ENCODE measurements around the gene SLC17A5.
"Not testable (repeated sequence)": the region's sequence is repeated elsewhere in the genome, so short reads cannot be mapped to it uniquely, and the experiment has no call there.

Gene SLC17A5

DNA sequence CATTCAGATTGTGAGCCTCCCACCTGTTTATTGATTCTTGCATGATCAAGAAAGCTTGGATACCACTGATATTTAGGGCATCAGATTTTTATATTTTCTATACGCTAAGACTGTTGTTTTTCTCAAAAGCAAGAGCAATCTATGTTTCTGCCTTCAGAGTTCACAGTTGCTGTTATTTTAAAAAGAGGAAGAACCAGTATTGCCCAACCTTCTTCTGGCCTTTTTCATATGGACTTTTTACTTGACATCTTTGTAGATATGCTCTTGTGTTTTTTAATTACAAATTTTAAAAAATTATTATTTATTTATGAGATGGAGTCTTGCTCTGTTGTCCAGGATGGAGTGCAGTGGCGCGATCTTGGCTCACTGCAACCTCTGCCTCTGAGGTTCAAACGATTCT, 28.9 kb downstream of the SLC17A5 start:
- H3K4me3 ChIP-seq (ENCODE audit: low read length): no peak overlapping the region
- no peaks in the 10 kb centered on the region for H3K79me1 ChIP-seq (ENCODE audit: low read length)
- no peak overlapping the region for H2BK5ac ChIP-seq (ENCODE audit: low read length)
- H2BK120ac ChIP-seq (ENCODE audit: low read depth, low read length): no peak overlapping the region
- no peaks in the 10 kb centered on the region for H3K27me3 ChIP-seq (ENCODE audit: insufficient read depth, low read length, poor library complexity)
- no peak overlapping the region for H4K8ac ChIP-seq (ENCODE audit: low read depth, low read length)
- no peak overlapping the region for H3K4me2 ChIP-seq (ENCODE audit: low read length)
- H3K23ac ChIP-seq (ENCODE audit: low read length): no peak overlapping the region
- H4K5ac ChIP-seq (ENCODE audit: low read length): no peak overlapping the region
- no peak overlapping the region for H3K18ac ChIP-seq (ENCODE audit: low read length)
- H3K56ac ChIP-seq (ENCODE audit: low read length): no peak overlapping the region
- H3K4ac ChIP-seq (ENCODE audit: low read depth, low read length): no peak overlapping the region
- H3K36me3 ChIP-seq (ENCODE audit: control insufficient read depth, insufficient read depth, low read length): no peaks in the 10 kb centered on the region
- no peak overlapping the region for H3K27ac ChIP-seq (ENCODE audit: low read depth, low read length)
- H3K79me2 ChIP-seq (ENCODE audit: control insufficient read depth, insufficient read depth, low read length): no peaks in the 10 kb centered on the region
- no CpG with 5 or more reads among the region's 4 CpGs for WGBS (ENCODE audit: extremely low coverage, insufficient coverage, low lambda C conversion rate)
- no peak for DNase-seq
- no peak overlapping the region for H2BK15ac ChIP-seq (replicated peaks; ENCODE audit: low read depth)
- H3K4me1 ChIP-seq (ENCODE audit: control insufficient read depth, low read depth, low read length): no peaks in the 10 kb centered on the region
- H2AK5ac ChIP-seq (ENCODE audit: low read length): no peak overlapping the region
- H3K9ac ChIP-seq (ENCODE audit: low read length): no peak overlapping the region

DNA sequence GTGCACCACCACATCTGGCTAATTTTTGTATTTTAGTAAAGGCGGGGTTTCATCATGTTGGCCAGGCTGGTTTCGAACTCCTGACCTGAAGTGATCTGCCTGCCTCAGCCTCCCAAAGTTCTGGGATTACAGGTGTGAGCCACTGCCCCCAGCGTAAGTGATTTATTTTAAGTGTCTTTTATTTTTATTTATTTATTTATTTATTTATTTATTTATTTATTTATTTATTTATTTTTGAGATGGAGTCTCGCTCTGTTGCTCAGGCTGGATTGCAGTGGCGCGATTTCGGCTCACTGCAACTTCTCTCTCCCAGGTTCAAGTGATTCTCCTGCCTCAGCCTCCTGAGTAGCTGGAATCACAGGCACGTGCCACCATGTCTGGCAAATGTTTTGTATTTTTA, 30.3 kb downstream of the SLC17A5 start:
- DNase-seq; H3K4me2 ChIP-seq (ENCODE audit: low read length): not testable (repeated sequence)
- WGBS (ENCODE audit: extremely low coverage, insufficient coverage, low lambda C conversion rate): no CpG with 5 or more reads among the region's 8 CpGs

DNA sequence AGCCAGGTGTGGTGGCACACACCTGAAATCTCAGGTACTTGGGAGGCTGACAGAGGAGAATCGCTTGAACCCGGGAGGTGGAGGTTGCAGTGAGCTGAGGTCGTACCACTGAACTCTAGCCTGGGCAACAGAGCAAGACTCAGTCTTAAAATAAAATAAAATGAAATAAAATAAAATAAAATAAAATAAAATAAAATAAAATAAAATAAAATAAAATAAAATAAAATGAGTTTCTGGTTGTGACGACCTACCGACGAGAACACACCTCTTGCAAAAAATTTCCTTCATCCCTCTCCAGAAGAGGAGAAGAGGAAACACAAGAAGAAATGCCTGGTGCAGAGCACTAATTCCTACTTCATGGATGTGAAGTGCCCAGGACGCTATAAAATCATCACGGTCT, 35.7 kb downstream of the SLC17A5 start:
- not testable (repeated sequence) for H3K79me1 ChIP-seq (ENCODE audit: low read length); H3K18ac ChIP-seq (ENCODE audit: low read length); H3K27ac ChIP-seq (ENCODE audit: low read depth, low read length); H3K4me1 ChIP-seq (ENCODE audit: control insufficient read depth, low read depth, low read length); H2BK5ac ChIP-seq (ENCODE audit: low read length); H3K27me3 ChIP-seq (ENCODE audit: insufficient read depth, low read length, poor library complexity); H2AK5ac ChIP-seq (ENCODE audit: low read length); H3K4me2 ChIP-seq (ENCODE audit: low read length); H3K9ac ChIP-seq (ENCODE audit: low read length); H3K23ac ChIP-seq (ENCODE audit: low read length); H3K4me3 ChIP-seq (ENCODE audit: low read length); H2BK120ac ChIP-seq (ENCODE audit: low read depth, low read length); H3K36me3 ChIP-seq (ENCODE audit: control insufficient read depth, insufficient read depth, low read length); H4K8ac ChIP-seq (ENCODE audit: low read depth, low read length); H3K79me2 ChIP-seq (ENCODE audit: control insufficient read depth, insufficient read depth, low read length); H2BK15ac ChIP-seq (replicated peaks; ENCODE audit: low read depth); H4K5ac ChIP-seq (ENCODE audit: low read length); DNase-seq; H3K4ac ChIP-seq (ENCODE audit: low read depth, low read length); H3K56ac ChIP-seq (ENCODE audit: low read length)
- WGBS (ENCODE audit: extremely low coverage, insufficient coverage, low lambda C conversion rate): no CpG with 5 or more reads among the region's 8 CpGs

More for the DNA sequence above, 30.3 kb downstream of the SLC17A5 start:
- H3K27me3 ChIP-seq (ENCODE audit: insufficient read depth, low read length, poor library complexity); H3K4me1 ChIP-seq (ENCODE audit: control insufficient read depth, low read depth, low read length); H3K79me2 ChIP-seq (ENCODE audit: control insufficient read depth, insufficient read depth, low read length); H3K18ac ChIP-seq (ENCODE audit: low read length); H3K9ac ChIP-seq (ENCODE audit: low read length); H3K36me3 ChIP-seq (ENCODE audit: control insufficient read depth, insufficient read depth, low read length); H3K56ac ChIP-seq (ENCODE audit: low read length); H3K27ac ChIP-seq (ENCODE audit: low read depth, low read length); H3K79me1 ChIP-seq (ENCODE audit: low read length); H4K8ac ChIP-seq (ENCODE audit: low read depth, low read length); H2AK5ac ChIP-seq (ENCODE audit: low read length); H3K23ac ChIP-seq (ENCODE audit: low read length); H2BK5ac ChIP-seq (ENCODE audit: low read length); H3K4ac ChIP-seq (ENCODE audit: low read depth, low read length); H4K5ac ChIP-seq (ENCODE audit: low read length); H3K4me3 ChIP-seq (ENCODE audit: low read length); H2BK15ac ChIP-seq (replicated peaks; ENCODE audit: low read depth); H2BK120ac ChIP-seq (ENCODE audit: low read depth, low read length): not testable (repeated sequence)

DNA sequence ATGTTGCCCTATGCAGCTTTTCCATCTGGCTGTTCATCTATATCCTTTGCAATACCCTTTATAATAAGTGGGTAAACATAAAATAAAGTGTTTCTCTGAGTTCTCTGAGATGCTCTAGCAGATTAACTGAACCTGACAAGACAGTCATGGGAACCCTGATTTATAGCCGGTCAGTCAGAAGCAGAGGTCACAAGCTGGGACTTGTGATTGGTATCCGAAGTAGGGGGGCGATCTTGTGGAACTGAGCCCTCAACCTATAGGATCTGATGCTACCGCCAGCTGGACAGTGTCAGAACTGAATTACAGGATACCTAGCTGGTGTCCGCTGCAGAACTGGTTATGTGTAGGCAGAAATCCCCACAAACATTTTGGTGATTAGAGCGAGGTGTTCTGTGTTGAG, 39.0 kb downstream of the SLC17A5 start:
- no CpG with 5 or more reads among the region's 6 CpGs for WGBS (ENCODE audit: extremely low coverage, insufficient coverage, low lambda C conversion rate)
- Histone ChIP-seq H3K9ac (ENCODE audit: low read length) (no peak overlapping the region), H4K8ac (ENCODE audit: low read depth, low read length) (no peak overlapping the region), H3K4me3 (ENCODE audit: low read length) (no peak overlapping the region), H2BK15ac (replicated peaks; ENCODE audit: low read depth) (no peak overlapping the region), H4K5ac (ENCODE audit: low read length) (no peak overlapping the region), H3K4me2 (ENCODE audit: low read length) (no peak overlapping the region), H2BK5ac (ENCODE audit: low read length) (no peak overlapping the region), H3K56ac (ENCODE audit: low read length) (no peak overlapping the region), H3K79me1 (ENCODE audit: low read length) (no peaks in the 10 kb centered on the region), H3K4me1 (ENCODE audit: control insufficient read depth, low read depth, low read length) (no peaks in the 10 kb centered on the region), H3K18ac (ENCODE audit: low read length) (no peak overlapping the region), H2BK120ac (ENCODE audit: low read depth, low read length) (no peak overlapping the region), H3K27ac (ENCODE audit: low read depth, low read length) (no peak overlapping the region), H3K36me3 (ENCODE audit: control insufficient read depth, insufficient read depth, low read length) (no peaks in the 10 kb centered on the region), H3K4ac (ENCODE audit: low read depth, low read length) (no peak overlapping the region), H3K27me3 (ENCODE audit: insufficient read depth, low read length, poor library complexity) (no peaks in the 10 kb centered on the region), H2AK5ac (ENCODE audit: low read length) (no peak overlapping the region), H3K23ac (ENCODE audit: low read length) (no peak overlapping the region), H3K79me2 (ENCODE audit: control insufficient read depth, insufficient read depth, low read length) (no peaks in the 10 kb centered on the region)
- DNase-seq: no peak

DNA sequence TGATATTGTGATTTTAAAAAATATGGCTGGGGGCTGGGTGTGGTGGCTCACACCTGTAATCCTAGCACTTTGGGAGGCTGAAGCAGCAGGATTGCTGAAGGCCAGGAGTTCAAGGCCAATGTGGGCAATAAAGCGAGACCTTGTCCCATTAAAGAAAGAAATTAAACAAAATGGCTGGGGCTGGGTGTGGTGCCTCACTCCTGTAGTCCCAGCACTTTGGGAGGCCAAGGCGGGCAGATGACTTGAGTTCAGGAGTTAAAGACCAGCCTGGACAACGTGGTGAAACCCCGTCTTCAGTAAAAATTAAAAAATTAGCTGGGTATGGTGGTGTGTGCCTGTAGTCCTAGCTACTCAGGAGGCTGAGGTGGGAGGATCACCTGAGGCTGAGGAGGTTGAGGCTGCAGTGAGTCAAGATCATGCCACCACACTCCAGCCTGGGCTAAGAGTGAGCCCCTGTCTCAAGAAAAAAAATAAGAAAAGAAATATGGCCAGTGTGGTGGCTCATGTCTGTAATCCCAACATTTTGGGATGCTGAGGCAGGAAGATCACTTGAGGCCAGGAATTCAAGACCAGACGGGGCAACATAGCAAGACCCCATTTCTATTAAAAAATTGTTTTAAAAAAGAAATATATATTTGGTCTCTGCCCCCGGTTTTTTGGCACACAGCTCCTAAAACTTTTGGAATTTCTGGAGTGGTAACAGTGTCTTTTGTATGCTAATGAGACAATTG, 39.8 kb downstream of the SLC17A5 start:
- no peak overlapping the region for H2AK5ac ChIP-seq (ENCODE audit: low read length)
- no peaks in the 10 kb centered on the region for H3K27me3 ChIP-seq (ENCODE audit: insufficient read depth, low read length, poor library complexity)
- H3K27ac ChIP-seq (ENCODE audit: low read depth, low read length): no peak overlapping the region
- no peak overlapping the region for H3K9ac ChIP-seq (ENCODE audit: low read length)
- H4K8ac ChIP-seq (ENCODE audit: low read depth, low read length): no peak overlapping the region
- H3K23ac ChIP-seq (ENCODE audit: low read length): no peak overlapping the region
- no peak overlapping the region for H2BK120ac ChIP-seq (ENCODE audit: low read depth, low read length)
- H3K56ac ChIP-seq (ENCODE audit: low read length): no peak overlapping the region
- DNase-seq: no peak
- H2BK15ac ChIP-seq (replicated peaks; ENCODE audit: low read depth): no peak overlapping the region
- no peak overlapping the region for H2BK5ac ChIP-seq (ENCODE audit: low read length)
- no peak overlapping the region for H3K18ac ChIP-seq (ENCODE audit: low read length)
- no peak overlapping the region for H3K4me3 ChIP-seq (ENCODE audit: low read length)
- no peaks in the 10 kb centered on the region for H3K79me2 ChIP-seq (ENCODE audit: control insufficient read depth, insufficient read depth, low read length)
- no peaks in the 10 kb centered on the region for H3K4me1 ChIP-seq (ENCODE audit: control insufficient read depth, low read depth, low read length)
- no peak overlapping the region for H3K4ac ChIP-seq (ENCODE audit: low read depth, low read length)
- no peak overlapping the region for H3K4me2 ChIP-seq (ENCODE audit: low read length)
- no peaks in the 10 kb centered on the region for H3K36me3 ChIP-seq (ENCODE audit: control insufficient read depth, insufficient read depth, low read length)
- no peak overlapping the region for H4K5ac ChIP-seq (ENCODE audit: low read length)
- WGBS (ENCODE audit: extremely low coverage, insufficient coverage, low lambda C conversion rate): no CpG with 5 or more reads among the region's 6 CpGs
- H3K79me1 ChIP-seq (ENCODE audit: low read length): no peaks in the 10 kb centered on the region

DNA sequence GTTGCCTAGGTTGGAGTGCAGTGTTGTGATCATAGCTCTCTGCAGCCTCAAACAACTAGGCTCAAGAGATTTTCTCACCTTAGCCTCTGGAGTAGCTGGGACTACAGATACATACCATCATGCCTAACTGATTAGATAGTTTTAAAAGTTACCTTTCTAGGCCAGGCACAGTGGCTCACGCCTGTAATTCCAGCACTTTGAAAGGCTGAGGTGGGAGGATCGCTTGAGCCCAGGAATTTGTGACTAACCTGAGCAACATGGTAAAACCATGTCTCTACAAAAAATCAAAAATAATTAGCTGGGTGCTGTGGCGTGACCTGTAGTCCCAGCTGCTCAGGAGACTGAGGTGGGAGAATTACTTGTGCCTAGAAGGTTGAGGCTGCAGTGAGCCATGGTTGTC, 41.2 kb downstream of the SLC17A5 start:
- H3K18ac ChIP-seq (ENCODE audit: low read length): no peak overlapping the region
- H3K4ac ChIP-seq (ENCODE audit: low read depth, low read length): no peak overlapping the region
- H2BK15ac ChIP-seq (replicated peaks; ENCODE audit: low read depth): no peak overlapping the region
- peak; percentile 73 for DNase-seq
- no peak overlapping the region for H3K4me2 ChIP-seq (ENCODE audit: low read length)
- no peak overlapping the region for H2AK5ac ChIP-seq (ENCODE audit: low read length)
- no peak overlapping the region for H3K4me3 ChIP-seq (ENCODE audit: low read length)
- no peaks in the 10 kb centered on the region for H3K4me1 ChIP-seq (ENCODE audit: control insufficient read depth, low read depth, low read length)
- no peak overlapping the region for H3K27ac ChIP-seq (ENCODE audit: low read depth, low read length)
- no peaks in the 10 kb centered on the region for H3K79me1 ChIP-seq (ENCODE audit: low read length)
- no peak overlapping the region for H3K9ac ChIP-seq (ENCODE audit: low read length)
- no peak overlapping the region for H2BK120ac ChIP-seq (ENCODE audit: low read depth, low read length)
- H4K5ac ChIP-seq (ENCODE audit: low read length): no peak overlapping the region
- H3K56ac ChIP-seq (ENCODE audit: low read length): no peak overlapping the region
- H3K79me2 ChIP-seq (ENCODE audit: control insufficient read depth, insufficient read depth, low read length): no peaks in the 10 kb centered on the region
- no peaks in the 10 kb centered on the region for H3K36me3 ChIP-seq (ENCODE audit: control insufficient read depth, insufficient read depth, low read length)
- H2BK5ac ChIP-seq (ENCODE audit: low read length): no peak overlapping the region
- no peaks in the 10 kb centered on the region for H3K27me3 ChIP-seq (ENCODE audit: insufficient read depth, low read length, poor library complexity)
- H4K8ac ChIP-seq (ENCODE audit: low read depth, low read length): no peak overlapping the region
- no peak overlapping the region for H3K23ac ChIP-seq (ENCODE audit: low read length)
- no CpG with 5 or more reads among the region's 3 CpGs for WGBS (ENCODE audit: extremely low coverage, insufficient coverage, low lambda C conversion rate)

Measured in mesendoderm (in vitro differentiated cells).